HG03175 (cell line): ENCODE results near the gene TNFRSF19.
"Not testable (repeated sequence)": the region's sequence is repeated elsewhere in the genome, so short reads cannot be mapped to it uniquely, and the experiment has no call there.

Experiments
- ATAC-seq: cut with Tn5 transposase; IDR thresholded peaks from one replicate; pipeline ENCODE4 v1.9.1; 2021; ENCODE audit warnings: mild to moderate bottlenecking, moderate library complexity; ENCODE audit not compliant: unreplicated experiment

The TNFRSF19 gene, protein sequence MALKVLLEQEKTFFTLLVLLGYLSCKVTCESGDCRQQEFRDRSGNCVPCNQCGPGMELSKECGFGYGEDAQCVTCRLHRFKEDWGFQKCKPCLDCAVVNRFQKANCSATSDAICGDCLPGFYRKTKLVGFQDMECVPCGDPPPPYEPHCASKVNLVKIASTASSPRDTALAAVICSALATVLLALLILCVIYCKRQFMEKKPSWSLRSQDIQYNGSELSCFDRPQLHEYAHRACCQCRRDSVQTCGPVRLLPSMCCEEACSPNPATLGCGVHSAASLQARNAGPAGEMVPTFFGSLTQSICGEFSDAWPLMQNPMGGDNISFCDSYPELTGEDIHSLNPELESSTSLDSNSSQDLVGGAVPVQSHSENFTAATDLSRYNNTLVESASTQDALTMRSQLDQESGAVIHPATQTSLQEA

DNA sequence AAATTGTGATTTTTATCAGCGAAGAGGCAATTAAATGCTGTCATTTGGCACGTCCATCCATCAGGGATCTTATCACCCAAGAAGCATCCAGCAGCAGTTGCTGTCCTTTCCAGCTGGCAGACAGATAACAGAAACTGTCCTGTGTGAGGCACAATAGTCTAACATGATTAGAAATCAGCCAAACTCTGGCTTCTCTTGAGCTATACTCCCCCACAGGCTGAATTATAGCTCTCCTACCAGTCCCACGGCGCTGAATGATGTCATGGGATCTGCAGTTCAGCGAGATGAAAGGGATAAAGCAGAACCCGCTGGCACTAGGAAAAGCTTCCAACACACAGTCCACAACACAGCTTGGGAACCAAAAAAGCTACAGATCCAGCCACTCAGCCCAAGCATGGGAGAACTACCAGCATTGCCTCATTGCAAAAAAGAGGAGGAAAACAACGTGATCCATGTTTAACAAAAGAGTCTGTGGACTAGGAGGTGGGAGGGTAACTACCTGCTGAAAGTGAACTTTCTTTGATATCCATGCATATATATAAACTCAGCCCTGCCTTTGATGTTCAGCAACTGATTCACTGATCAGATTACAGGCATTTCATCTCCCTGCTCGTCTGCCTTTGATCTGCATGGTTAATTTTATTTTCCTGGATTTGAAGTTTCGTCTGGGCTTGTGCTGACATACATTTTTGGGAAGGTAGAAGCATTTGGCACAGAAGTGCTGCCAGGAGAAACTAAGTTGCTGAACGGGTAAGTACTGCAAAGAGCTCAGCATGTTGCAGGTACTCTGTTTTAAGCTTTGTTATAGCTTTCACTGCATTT lies at the start of gene TNFRSF19:
TNFRSF19 (plus strand) TSS at position 314 of the 822 bp plus-strand sequence. CDS start 19,772 bp downstream, outside the sequence.
- ATAC-seq = no peak

DNA sequence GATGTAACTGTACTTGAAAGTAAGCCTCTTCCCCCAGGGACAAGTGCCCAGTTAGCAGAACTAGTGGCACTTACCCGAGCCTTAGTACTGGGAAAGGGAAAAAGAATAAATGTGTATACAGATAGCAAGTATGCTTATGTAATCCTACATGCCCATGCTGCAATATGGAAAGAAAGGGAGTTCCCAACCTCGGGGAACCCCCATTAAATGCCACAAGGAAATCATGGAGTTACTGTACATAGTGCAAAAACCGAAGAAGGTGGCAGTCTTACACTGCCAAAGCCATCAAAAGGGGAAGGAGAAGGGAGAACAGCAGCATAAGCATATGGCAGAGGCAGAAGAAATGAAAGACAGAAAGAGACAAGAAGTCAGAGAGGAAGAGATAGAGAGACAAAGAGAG lies 40.3 kb upstream of the TNFRSF19 start:
- not testable (repeated sequence) for ATAC-seq

DNA sequence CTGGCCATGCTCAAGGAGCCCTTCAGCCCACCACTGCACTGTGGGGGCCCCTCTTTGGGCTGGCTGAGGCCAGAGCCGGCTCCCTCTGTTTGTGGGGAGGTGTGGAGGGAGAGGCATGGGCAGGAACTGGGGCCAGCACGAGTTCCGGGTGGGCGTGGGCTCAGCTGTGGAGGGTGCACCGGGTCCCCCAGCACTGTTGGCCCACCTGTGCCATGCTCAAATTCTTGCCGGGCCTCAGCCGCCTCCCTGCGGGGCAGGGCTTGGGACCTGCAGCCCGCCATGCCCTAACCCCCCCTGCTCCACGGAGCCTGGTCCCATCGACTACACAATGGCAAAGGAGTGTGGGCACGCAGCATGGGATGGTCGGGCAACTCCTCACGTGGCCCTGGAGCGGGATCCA lies 38.8 kb upstream of the TNFRSF19 start:
- ATAC-seq = no peak

DNA sequence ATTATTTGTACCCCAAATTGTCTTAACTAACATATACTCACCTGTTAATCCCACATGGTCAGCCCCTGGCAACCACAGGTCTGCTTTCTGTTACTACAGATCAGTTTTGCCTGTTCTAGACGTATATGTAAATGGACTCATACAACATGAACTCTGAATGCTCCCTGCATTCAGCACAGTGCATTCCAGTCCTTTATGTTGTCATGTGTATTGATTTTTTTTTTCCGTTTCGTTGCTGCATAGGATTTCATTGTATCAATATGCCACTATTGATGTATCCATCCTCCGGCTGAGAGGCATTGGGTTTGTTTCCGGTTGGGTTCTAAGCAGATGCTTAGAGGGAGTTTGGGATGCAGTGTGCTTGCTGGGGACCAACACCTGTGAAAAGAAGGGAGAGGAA lies 36.1 kb upstream of the TNFRSF19 start:
- ATAC-seq = no peak

DNA sequence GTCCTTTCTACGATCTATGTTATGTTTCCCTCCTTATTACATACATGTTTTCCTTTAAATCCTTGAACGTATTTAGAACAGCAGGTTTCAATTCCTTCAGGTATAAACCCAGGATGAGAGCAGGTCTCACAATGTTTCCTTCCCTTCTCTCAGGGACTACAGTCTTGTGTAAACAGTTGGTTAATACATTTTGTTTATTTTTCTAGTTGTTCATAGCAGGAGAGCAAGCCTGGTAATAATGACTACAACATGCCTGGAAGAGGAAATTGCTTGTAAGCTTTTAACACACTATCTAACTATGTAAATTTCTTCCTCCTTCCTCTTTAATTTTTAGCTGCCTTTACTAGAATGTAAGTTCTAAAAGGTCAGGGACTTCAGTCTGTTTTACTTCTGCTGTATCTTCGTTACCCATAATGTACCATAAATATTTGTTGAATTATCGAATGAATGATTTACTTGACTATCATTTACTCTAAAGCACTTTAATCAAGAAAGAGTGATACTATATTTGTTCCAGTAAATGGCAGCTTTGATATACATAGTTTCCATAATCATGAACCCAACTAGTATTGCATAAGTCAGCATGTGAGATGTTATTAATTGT lies 28.9 kb upstream of the TNFRSF19 start:
- ATAC-seq = no peak

DNA sequence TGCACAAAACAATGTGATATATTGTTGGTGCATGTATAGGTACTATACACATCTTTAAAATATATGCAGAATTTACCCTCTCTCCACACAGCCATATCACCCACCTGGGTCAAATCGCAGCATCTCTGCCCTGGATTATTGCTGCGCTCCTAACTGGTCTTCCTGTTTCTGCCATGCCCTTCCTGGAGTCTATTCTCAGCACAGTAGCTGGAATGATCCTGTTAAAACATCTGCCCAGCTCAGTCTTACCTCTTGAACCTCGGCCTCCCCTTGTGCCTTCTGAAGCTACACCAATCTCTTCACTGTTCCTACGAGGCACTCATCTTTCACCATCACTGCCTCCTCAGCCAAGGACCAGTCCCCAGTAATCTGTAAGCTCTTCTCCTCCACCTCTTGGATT lies 25.5 kb upstream of the TNFRSF19 start:
- no peak for ATAC-seq

DNA sequence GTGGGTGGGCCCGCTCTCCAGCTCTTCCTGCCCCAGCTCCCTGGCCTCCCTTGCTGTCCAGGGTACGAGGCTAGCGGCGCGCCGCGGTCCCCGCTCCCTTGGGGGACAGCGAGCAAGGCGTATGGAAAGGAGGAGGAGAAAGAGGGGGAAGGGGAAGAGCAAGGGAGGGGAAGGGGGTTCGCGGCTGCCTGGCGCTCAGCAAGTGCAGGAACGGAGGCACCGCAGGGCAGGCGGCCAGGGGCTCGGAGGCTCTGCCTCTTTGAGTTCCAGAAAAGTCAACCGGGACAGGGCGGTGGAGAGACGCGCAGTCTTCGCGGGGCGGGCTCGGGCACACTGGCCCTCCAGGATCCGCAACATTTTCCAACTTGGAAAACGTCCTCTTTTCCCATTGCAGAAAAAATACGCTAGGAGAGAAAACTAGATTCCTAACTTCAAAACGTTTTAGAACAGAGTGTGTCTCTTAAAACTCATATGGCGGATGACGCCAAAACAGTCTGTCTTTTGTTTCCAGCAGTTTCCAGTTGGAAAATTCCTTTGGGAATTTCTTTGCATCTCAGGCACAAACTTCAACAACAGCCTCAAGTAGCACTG lies 23.1 kb upstream of the TNFRSF19 start:
- no peak for ATAC-seq

DNA sequence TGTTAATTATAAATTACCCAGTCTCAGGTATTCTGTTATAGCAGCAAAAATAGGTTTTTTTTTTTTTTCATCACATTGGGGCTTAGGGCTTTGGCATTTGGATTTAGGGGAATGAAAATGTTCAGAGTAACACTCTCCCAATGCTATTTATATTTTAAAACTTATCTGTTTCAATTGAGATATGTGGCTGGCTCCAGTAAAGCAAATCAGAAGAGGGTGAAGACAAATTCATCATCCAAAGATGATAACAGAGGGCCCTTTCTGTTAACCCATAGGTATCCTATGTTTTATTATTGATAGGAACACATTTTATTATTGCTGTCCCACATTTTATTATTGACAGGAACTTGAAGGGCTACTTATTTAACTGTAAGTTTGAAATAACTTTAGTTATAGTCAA lies 20.5 kb upstream of the TNFRSF19 start:
- no peak for ATAC-seq

DNA sequence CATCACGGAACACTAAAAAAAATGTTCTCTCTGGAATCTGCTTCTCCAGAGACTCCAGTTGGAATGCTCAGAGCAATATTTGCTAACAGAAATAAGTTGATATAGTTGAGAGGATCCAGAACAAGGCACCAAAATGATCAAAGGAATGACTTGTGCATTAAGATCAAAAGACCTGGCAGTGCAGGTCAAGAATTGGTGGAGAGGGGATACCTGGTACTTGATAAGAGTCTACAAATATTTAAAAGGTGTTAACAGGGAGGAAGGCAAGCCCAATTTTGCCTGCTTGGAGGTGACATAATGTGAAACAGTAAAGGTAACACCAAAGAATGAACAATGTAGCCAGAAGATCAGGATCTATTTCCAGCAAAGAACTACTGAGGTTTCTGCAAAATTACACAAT lies 20.0 kb upstream of the TNFRSF19 start:
- ATAC-seq = no peak

DNA sequence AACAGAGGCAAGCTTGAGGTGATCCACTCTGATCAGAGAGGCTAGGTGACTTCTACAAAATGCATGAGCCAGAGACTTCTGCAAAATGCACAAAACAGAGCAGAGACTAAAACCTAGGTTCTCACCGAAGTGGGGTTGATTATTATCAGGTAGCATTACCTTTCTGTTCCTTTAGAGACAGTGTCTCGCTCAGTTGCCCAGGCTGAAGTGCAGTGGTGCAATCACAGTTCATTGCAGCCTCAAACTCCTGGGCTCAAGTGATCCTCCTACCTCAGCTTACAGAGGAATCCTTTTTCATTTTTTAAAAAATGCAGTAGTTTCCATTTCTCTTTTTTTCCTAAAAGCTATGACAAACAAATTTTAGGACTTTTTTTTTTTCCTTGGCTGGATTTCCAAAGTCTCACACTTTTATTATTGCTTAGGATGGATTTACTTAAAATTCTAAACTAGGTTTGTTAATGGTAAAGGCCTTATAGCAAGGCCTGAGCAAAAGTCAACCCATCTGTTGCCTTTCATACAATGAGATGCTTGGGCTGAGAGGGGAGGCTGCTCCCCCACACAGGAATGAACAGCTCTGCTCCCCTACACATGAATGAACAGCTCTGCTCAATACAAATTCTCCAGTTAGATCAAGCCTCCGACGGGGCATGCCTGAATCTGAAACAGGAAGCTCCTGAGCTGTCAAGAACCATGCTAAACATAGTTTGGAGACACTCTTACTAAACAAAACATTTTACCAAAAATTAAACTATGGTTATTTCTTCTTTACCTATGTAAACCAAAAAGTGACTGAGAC lies 18.8 kb upstream of the TNFRSF19 start:
- ATAC-seq = no peak

DNA sequence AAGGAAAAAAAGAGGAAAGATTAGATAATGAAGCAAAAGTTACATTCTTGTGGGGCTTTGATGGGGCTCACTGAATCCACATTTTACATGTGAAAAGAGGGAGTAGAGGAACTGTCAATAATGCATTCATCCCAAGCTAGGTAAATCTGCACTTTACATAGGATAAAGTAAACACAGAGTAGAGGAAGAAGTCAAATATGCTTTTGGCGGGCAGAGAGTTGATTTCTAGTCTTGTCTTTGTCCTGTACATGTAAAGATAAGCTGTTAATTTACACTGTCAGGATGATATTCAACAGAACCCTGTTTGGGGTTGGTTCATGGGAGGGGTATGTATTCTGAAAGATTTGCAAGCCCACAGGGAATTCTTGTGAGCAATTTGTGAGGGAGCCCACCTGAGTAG lies 18.0 kb upstream of the TNFRSF19 start:
- ATAC-seq = no peak

DNA sequence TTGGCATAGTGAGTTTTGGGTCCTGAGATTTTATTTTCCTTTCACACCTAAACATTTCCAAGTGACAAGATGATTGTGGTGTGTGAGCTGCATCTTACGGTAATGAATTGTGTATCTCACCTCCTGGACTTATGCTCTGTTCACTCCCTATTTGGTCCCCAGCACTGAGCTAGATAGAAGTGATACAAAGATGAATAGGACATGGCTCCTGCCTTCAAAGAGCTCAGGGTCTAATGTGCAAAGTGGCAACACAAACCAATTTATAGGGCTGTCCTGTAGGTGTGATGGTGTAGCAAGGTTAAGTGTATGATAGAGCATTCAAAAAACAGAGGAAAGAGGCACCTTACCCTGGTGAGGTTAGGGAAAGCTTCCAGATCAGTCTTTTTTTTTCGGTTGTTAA lies 17.6 kb upstream of the TNFRSF19 start:
- ATAC-seq = no peak

DNA sequence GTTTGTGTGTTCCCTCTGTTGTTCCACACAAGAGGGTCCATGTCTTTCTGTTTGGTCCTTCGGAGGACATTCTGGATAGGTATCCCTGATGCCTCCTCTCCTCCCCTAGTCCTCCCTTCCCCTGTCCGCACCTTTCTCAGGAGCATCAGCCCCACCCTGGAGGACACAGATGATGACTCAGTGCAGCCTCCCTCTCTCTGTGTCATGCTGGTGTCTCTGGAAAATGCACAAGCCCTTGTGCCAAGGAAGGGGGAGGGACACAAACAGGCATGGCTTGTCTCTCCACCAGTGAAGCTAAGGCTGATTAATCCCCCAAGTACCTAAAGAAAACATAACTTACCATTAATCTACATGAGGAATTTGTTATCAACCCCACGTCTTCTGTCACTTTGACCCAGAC lies 16.2 kb upstream of the TNFRSF19 start:
- ATAC-seq = no peak

DNA sequence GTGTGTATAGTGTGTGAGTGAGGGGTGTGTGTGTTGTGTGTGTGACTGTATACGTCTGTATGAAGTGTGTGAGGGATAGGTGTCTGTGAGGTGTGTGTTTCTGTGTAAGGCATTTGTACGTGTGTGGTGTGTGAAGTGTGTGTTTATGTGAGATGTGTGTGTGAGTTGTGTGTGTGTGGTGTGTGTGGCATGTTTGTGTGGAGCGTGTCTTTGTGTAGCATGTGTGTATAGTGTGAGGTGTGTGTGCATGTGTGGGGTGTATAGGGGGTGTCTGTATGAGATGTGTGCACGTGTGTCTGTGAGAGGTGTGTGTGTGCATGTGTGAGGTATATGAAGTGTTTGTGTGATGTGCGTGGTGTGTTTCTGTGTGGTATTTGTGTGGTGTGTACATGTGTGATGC lies 13.2 kb upstream of the TNFRSF19 start:
- ATAC-seq = no peak

DNA sequence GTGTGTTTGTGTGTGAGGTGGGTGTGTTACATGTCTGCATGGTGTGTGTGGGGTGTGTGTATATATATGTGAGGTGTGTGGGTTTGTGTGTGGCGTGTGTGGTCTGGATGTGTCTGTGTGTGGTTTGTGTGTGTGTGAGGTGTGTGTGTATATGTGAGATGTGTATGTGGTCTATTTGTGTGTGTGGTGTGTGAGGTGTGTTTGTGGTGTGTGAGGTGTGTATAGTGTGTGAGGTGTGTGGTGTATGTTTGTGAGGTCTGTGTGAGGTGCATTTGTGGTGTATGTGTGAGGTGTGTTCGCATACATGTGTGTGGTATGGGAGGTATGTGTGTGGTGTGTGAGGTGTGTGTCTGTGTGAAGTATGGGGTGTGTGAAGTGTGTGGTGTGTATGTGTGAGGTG lies 12.5 kb upstream of the TNFRSF19 start:
- ATAC-seq = no peak

DNA sequence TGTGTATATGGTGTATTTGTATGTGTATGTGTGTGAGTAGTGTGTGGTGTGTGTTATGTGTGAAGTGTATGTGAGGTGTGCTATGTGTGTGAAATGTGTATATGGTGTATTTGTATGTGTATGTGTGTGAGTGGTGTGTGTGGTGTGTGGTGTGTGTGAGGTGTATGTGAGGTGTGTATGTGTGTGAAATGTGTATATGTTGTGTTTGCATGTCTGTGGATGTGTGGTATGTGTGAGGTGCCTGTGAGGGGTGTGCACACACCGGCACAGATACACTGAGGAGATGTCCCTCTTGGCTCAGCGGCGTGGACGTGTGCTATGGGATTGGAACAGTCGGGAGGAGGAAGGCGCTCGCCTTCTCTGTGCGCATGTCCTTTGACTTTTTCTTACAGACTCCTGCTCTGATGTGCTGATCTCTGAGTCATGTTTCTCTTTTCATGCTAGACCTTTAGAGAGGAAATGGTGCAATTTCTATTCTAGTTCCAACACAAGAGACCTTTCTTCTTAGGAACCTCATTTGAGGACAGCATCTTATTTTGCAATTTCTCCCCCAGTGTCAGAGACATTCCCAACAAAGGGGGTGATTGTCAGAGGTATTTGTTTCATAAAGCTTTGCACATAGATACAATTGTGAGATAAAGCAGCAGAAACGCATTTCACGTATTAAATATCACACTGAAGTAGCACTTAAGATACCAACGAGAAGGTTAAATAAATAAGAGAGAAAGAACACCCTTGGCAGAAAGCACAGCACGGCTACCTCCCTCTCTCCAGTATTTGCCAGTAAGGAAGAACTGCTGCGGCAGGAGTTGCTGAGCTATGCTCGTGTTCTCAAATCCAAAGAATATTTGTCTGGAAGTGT lies 11.3 kb upstream of the TNFRSF19 start:
- no peak for ATAC-seq

DNA sequence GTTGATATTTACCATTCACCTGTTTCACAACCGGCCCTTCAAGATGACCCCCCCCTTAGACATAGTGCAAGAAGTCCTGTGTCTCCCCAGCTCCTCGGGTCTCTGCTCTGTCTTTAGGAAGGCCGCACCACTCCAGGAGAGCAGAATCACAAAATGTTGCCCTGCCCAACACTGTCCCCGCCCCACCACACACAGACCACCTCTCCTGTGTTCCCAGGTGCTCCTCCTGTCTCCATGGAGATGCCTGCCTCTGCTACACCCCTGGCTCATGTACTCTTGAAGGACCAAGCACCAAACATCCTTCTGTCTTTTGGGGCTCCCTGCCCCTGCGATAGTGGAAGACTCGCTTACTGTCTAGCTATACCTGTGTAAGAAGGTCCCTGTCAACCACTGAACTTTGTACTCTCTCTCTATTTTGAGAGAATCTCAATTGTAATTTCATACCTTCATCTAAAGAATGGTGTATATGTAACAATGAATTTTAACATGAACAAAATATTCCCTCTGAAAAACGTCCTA lies 9.6 kb upstream of the TNFRSF19 start:
- ATAC-seq = no peak

DNA sequence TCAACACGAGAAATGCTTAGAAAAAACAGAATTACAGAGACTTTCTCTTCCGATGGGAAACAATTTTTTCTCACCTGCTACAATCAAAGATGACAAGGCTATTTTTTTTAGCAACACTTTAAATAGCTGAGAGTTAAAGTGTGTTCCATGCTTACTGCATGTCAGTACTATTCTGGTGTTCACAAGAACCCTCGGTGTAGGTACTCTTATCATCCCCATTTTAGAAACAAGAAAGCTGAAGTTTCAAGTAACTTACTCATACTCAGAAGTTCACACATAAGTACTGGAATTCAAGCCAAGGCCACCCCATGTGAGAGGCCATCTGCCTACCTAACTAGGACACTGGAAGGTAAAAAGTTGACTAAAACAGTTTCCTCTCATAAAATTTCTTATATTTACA lies 9.0 kb upstream of the TNFRSF19 start:
- ATAC-seq = no peak

DNA sequence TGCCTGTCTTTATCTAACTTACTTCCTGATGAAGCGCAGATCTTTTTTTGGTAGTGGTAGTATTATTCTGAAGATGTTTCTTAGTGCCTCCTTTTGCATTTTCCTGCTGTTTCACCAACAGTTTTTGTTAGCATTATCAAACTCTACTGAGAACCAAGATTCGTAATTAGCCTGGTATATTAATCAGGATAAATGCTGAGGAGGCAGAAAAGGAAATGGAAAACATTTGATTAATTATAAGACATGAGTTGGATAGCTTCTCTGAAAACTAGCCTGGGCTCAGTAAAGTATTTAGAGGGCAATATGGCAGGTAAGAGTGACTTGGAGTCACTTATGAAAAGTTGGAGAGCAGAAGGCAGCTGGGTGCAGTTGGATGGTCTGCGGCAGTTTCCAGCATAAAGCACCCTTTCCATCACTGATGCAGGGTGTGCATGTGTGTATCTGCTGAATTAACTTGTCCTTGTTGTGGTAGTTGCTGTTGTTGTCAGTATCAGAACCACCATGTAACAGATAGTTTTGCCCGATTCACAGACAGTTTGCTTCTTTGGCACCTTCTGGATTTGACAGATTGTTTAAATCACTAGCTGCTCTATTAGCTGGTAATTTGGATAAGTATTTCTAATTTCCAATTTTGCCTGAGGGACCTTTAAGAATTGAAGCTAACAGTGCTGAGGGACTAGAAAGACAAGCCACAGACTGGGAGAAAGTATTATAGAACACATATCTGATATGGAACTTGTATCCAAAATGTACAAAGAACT lies 6.9 kb upstream of the TNFRSF19 start:
- no peak for ATAC-seq
